H1 (cell line): ENCODE measurements around the gene BRIX1. TPM values are rescaled to one million over a fixed set of nuclear protein-coding genes. Genes with fewer than 3 reads are reported as not detected.

ENCODE experiments used
- ASH2L ChIP-seq: fragments of 200-600, 300-600 bp; sonication (generic); IDR thresholded peaks from one replicate; pipeline ENCODE4 v1.7.1; 2017; ENCODE audit warnings: low read length
- BACH1 ChIP-seq: IDR thresholded peaks from 2 replicates; pipeline ENCODE4 v1.6.1; 2012; ENCODE audit warnings: low read length, improper control_type of control experiment
- CBX5 ChIP-seq: fragments of 300-800, 300-1000 bp; sonication (generic); IDR thresholded peaks from 2 replicates; pipeline ENCODE4 v1.7.1; 2016; ENCODE audit warnings: antibody characterized with exemption, low read length, low read depth
- CBX8 ChIP-seq: fragments of 300-800, 300-1000 bp; sonication (generic); IDR thresholded peaks from 2 replicates; pipeline ENCODE4 v1.7.1; 2016; ENCODE audit warnings: low read depth, low read length, borderline replicate concordance
- KDM5A ChIP-seq: fragments of 200-600 bp; IDR thresholded peaks from 2 replicates; pipeline ENCODE4 v1.7.1; 2012; ENCODE audit warnings: mild to moderate bottlenecking, low read length, inconsistent platforms, mixed read lengths
- POLR2AphosphoS5 ChIP-seq: IDR thresholded peaks from 2 replicates; pipeline ENCODE4 v1.6.1; 2011; ENCODE audit warnings: low read depth, low read length
- TAF7 ChIP-seq: optimal IDR thresholded peaks from 2 replicates; pipeline ENCODE3; 2011; ENCODE audit warnings: low read depth, mild to moderate bottlenecking, inconsistent platforms, low read length, moderate library complexity, borderline replicate concordance
- polyA plus RNA-seq, 7 experiments: library from polyadenylated mRNA; depleted of rRNA in 3 of 7; stranded (reverse) in 5 of 7; unstranded in 2 of 7; fragments of >200 nt in 5 of 7; fragments of 200-250 nt in 2 of 7; gene quantifications; 1 replicate in 5 of 7; 2 replicates in 1 of 7; 4 replicates in 1 of 7; pipeline versions ENCODE4 v1.2.1 to v1.2.3, GENCODE V29; 2011 to 2013; ENCODE audit warnings: missing spikeins in 2 of 7, mixed read lengths in 2 of 7
- total RNA-seq: library from RNA; stranded (reverse); fragmentation: NEBNext Ultra II Directional; extraction: Animal tissue kit (Norgen Biotek cat#: 25700); gene quantifications from 2 replicates; pipeline ENCODE4 v1.2.1, GENCODE V29; 2021
- TF ChIP-seq, protein P1 (sequence below): fragments of 300-600 bp; sonication (generic); IDR thresholded peaks from 2 replicates; pipeline ENCODE4 v1.7.1; 2012; ENCODE audit warnings: low read length, moderate library complexity, mild to moderate bottlenecking, inconsistent platforms; ENCODE audit not compliant: insufficient replicate concordance
- TF ChIP-seq, protein P2 (sequence below): IDR thresholded peaks from 2 replicates; pipeline ENCODE4 v1.6.1; 2012; ENCODE audit warnings: low read length, inconsistent platforms
- TF ChIP-seq, protein P3 (sequence below): IDR thresholded peaks from 2 replicates; pipeline ENCODE4 v1.6.1; 2012; ENCODE audit warnings: inconsistent platforms

BRIX1 gene
- total and polyA plus RNA-seq, 2 of the 8 experiments (the other 6 are each of a cell fraction or from before 2014, with no cell fraction given), result 26.9 to 71.7 TPM

DNA sequence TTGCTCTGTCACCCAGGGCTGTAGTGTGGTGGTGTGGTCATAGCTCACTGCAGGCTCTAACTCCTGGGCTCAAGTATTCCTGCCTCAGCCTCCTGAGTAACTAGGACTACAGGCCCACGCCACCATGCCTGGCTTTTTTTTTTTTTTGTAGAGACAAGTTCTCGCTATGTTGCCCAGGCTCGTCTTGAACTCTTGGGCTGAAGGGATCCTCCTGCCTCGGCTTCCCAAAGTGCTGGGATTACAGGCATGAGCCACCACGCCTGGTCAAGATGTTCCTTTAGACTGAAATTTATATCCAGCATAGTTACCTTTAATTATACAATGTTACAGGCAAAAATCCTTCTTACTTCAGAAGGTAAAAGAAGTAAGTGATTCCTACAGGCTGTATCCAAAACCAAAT lies 12.3 kb downstream of the BRIX1 start (continued):
- TF ChIP-seq, protein P1, sequence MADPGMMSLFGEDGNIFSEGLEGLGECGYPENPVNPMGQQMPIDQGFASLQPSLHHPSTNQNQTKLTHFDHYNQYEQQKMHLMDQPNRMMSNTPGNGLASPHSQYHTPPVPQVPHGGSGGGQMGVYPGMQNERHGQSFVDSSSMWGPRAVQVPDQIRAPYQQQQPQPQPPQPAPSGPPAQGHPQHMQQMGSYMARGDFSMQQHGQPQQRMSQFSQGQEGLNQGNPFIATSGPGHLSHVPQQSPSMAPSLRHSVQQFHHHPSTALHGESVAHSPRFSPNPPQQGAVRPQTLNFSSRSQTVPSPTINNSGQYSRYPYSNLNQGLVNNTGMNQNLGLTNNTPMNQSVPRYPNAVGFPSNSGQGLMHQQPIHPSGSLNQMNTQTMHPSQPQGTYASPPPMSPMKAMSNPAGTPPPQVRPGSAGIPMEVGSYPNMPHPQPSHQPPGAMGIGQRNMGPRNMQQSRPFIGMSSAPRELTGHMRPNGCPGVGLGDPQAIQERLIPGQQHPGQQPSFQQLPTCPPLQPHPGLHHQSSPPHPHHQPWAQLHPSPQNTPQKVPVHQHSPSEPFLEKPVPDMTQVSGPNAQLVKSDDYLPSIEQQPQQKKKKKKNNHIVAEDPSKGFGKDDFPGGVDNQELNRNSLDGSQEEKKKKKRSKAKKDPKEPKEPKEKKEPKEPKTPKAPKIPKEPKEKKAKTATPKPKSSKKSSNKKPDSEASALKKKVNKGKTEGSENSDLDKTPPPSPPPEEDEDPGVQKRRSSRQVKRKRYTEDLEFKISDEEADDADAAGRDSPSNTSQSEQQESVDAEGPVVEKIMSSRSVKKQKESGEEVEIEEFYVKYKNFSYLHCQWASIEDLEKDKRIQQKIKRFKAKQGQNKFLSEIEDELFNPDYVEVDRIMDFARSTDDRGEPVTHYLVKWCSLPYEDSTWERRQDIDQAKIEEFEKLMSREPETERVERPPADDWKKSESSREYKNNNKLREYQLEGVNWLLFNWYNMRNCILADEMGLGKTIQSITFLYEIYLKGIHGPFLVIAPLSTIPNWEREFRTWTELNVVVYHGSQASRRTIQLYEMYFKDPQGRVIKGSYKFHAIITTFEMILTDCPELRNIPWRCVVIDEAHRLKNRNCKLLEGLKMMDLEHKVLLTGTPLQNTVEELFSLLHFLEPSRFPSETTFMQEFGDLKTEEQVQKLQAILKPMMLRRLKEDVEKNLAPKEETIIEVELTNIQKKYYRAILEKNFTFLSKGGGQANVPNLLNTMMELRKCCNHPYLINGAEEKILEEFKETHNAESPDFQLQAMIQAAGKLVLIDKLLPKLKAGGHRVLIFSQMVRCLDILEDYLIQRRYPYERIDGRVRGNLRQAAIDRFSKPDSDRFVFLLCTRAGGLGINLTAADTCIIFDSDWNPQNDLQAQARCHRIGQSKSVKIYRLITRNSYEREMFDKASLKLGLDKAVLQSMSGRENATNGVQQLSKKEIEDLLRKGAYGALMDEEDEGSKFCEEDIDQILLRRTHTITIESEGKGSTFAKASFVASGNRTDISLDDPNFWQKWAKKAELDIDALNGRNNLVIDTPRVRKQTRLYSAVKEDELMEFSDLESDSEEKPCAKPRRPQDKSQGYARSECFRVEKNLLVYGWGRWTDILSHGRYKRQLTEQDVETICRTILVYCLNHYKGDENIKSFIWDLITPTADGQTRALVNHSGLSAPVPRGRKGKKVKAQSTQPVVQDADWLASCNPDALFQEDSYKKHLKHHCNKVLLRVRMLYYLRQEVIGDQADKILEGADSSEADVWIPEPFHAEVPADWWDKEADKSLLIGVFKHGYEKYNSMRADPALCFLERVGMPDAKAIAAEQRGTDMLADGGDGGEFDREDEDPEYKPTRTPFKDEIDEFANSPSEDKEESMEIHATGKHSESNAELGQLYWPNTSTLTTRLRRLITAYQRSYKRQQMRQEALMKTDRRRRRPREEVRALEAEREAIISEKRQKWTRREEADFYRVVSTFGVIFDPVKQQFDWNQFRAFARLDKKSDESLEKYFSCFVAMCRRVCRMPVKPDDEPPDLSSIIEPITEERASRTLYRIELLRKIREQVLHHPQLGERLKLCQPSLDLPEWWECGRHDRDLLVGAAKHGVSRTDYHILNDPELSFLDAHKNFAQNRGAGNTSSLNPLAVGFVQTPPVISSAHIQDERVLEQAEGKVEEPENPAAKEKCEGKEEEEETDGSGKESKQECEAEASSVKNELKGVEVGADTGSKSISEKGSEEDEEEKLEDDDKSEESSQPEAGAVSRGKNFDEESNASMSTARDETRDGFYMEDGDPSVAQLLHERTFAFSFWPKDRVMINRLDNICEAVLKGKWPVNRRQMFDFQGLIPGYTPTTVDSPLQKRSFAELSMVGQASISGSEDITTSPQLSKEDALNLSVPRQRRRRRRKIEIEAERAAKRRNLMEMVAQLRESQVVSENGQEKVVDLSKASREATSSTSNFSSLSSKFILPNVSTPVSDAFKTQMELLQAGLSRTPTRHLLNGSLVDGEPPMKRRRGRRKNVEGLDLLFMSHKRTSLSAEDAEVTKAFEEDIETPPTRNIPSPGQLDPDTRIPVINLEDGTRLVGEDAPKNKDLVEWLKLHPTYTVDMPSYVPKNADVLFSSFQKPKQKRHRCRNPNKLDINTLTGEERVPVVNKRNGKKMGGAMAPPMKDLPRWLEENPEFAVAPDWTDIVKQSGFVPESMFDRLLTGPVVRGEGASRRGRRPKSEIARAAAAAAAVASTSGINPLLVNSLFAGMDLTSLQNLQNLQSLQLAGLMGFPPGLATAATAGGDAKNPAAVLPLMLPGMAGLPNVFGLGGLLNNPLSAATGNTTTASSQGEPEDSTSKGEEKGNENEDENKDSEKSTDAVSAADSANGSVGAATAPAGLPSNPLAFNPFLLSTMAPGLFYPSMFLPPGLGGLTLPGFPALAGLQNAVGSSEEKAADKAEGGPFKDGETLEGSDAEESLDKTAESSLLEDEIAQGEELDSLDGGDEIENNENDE, result no peak
- TF ChIP-seq, protein P2, sequence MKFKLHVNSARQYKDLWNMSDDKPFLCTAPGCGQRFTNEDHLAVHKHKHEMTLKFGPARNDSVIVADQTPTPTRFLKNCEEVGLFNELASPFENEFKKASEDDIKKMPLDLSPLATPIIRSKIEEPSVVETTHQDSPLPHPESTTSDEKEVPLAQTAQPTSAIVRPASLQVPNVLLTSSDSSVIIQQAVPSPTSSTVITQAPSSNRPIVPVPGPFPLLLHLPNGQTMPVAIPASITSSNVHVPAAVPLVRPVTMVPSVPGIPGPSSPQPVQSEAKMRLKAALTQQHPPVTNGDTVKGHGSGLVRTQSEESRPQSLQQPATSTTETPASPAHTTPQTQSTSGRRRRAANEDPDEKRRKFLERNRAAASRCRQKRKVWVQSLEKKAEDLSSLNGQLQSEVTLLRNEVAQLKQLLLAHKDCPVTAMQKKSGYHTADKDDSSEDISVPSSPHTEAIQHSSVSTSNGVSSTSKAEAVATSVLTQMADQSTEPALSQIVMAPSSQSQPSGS, result no peak
- TF ChIP-seq CBX8 (no peak), ASH2L (no peak), BACH1 (no peak), CBX5 (no peak), KDM5A (no peak), TAF7 (no peak), POLR2AphosphoS5 (no peak)
- TF ChIP-seq, protein P3, sequence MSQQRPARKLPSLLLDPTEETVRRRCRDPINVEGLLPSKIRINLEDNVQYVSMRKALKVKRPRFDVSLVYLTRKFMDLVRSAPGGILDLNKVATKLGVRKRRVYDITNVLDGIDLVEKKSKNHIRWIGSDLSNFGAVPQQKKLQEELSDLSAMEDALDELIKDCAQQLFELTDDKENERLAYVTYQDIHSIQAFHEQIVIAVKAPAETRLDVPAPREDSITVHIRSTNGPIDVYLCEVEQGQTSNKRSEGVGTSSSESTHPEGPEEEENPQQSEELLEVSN, result no peak
